ENCODE data around the gene NINJ1.
"Not testable (repeated sequence)": the region's sequence is repeated elsewhere in the genome, so short reads cannot be mapped to it uniquely, and the experiment has no call there.

Gene NINJ1

DNA sequence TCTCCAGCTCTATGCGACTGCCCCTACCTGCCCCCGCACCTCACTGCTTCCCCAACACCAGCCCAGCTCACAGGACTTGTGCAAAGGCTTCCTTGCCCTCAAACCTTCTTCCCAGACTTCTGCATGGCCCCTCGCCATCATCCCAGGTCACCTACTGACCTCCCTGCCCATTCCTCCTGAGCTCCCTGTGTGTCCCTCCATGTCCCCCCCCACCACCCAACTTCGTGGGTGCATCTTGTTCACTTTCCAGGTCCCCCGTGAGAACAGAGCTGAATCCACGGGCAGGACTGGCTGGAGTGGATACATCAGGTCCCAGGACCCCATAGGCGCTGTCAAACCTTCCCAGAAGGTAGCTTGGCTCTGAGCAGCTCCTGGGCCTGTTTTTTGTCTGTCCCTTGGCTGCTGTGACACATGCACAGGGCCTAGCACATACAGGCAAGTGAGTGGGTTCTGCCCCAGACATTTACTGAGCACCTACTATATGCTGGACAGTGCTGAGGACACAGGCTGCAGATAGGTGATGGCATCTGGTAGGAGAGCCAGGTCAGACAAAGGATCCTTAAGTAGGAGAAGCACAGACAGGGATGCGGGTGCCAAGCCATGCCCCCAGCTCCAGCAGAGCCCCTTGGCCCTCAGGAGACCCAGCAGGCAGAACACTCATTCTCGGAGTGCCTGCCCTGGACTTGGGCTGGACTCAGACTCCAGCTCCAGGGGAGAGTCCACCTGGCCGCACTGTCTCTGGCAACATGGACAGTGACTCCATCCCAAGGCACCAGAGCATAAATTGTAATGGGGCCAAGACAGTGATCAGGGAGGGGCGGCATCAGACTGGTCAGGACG lies 15.0 kb downstream of the NINJ1 start:
- no peak for FAIRE-seq

DNA sequence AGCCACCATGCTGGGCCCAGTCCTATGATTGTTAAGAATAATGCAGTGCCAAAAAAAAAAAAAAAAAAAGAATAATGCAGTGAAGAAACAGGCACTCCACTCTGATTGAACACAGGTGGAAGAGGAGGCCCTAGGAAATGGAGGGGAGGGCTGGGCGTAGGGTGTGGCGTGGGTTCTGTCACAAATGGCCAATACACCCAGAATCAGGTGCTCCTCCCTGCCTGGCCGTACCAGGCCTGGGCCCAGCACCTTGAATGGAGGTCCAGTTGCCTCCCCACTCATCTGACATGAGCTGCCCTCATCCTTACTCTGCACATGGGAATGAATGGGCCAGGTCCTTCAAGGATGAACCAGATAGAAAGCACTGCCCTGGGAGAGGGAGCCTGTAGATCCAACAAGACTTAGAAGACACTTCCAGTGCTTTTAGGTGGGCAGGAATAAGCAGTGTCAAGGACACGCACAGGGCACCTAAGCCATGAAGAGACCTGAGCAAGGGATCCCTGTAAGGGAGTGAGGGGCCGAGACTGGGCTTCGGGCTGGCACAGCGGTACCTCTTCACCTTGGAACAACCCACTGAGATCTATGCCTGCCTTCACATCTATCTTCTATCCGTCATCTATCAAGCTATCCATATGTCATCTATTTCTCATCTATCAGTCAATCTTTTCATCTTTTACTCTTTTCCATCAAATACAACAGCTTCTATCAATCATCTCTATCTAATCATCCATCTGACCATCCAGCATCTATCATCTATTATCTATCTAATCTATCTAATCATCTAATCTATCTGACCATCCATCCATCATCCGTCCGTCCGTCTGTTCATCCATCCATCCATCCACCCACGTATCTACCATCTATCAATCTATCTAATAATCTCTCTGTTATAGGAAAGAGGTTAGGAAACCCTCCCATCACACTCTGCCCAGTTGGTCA lies 15.9 kb downstream of the NINJ1 start:
- no peak for FAIRE-seq

DNA sequence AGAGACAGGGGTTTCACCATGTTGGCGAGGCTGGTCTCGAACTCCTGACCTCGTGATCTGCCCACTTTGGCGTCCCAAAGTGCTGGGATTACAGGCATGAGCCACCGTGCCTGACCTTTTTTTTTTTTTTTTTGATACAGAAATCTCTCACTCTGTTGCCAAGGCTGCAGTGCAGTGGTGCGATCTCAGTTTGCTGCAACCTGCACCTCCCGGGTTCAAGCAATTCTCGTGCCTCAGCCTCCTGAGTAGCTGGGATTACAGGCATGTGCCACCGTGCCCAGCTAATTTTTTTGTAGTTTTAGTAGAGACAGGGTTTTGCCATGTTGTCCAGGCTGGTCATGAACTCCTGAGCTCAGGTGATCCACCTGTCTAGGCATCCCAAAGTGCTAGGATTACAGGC lies 16.5 kb downstream of the NINJ1 start:
- FAIRE-seq: not testable (repeated sequence)

DNA sequence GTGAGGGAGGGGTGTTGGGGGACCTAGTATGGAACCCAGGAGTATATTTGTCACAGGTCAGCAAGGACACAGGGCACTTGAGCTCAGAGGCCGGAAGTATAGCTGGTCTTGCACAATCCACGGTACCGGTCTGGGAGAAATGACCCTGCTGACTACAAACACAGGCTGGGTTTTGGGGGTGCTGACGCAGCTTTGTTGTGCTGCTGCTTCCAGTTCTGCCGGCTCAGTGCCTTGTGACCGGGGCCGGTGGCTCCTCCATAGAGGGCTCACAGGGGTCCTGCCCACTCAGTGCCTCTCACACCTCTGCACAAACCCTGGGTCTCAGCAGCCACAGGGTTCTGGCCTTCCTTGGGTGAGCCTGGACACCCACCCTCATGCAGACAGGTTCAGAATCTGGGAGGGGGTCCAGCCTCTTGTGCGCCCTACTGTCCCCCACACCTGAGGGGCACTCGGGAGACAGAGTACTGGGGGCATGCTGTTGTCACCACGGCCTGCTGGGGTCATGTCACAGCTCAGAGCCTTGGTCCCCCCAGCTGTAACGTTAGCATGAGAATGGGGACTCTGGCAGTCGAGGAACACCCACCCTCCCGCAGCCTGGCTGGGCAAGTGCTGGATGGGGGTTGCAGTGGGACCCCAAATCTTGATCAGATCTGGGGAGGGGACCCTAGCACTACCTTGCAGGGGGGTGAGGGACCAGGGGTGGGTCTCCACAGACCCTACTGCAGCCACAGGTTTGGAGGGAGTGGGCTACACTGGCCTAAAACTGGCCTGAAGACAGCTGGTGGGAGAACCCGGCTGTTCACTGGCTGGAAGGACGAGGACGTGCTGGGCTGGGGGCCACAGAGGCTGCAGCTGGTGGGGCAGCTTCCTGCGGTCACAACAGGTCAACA lies 17.7 kb downstream of the NINJ1 start:
- FAIRE-seq: no peak

DNA sequence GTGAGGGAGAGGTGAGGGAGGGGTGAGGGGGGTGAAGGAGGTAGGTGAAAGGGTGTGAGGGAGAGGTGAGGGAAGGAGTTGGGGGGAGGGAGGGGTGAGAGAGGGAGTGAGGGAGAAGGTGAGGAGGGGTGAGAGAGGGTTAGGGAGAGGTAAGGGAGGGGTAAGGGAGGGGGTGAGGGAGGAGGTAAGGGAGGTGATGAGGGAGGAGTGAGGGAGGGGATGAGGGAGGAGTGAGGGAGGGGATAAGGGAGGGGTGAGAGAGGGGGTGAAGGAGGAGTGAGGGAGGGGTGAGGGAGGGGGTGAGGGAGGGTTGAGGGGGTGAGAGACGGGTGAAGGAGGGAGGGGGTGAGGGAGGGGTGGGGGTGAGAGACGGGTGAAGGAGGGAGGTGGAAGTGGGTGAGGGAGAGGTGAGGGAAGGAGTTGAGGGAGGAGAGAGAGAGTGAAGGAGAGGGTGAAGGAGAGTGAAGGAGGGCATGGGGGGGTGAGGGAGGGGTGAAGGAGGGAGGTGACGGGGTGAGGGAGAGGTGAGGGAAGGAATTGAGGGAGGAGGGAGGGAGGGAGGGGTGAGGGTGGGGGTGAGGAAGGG lies 18.5 kb downstream of the NINJ1 start:
- no peak for FAIRE-seq

DNA sequence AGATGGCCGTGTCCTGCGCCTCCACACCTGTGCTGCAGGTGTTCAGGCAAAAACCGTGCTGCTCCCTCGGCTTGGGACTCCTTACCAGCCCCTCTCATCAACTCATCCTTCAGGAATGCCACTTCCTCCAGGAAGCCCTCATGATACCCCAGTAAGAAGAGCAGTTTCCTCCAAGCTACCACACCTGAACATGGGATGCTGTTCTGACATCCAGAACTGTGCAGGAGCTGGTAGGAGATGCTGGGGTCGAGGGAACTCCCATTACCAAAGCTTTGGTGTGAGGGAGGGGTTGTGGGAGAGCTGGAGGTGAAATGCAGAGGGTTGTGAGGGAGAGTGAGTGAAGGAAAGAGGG lies 19.1 kb downstream of the NINJ1 start:
- no peak for FAIRE-seq

DNA sequence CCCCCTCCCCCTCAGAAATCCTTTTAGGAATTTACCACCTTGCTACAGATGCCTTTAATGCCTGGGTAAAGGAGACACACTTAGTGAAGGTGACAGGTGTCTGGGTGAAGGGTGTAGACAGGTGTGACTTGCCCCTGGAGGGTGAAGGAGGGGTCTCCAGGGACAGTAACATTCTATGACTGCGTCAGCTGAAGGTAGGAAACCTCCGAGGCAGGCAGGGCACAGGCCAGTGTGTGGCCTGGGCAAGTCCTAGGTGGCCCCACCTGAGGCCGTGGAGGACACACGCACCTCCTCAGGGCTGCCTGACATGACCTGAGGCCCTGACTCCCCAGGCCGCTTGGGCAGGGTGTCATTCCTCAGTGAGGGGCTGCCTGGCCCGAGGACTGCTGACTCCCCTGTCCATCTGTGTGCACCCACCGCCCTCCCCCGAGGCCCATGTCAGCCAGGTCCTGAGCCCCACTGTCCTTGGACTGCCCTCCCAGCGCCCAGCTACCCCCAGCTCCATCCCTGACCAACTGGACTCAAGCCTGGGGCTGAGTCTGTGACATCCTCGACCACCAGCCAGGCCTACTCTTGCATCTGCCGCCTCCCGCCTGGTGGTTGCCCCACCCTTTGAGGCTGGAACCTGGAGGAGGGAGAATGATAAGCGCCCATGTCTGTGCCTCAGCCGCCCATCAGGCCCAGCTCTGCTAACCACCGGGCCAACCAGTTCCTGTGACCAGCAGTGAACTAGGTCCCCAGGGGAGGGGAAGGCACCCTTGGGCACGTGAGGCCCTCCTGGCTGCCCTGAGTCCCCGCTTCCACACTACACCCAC lies 19.7 kb downstream of the NINJ1 start:
- FAIRE-seq: no peak

DNA sequence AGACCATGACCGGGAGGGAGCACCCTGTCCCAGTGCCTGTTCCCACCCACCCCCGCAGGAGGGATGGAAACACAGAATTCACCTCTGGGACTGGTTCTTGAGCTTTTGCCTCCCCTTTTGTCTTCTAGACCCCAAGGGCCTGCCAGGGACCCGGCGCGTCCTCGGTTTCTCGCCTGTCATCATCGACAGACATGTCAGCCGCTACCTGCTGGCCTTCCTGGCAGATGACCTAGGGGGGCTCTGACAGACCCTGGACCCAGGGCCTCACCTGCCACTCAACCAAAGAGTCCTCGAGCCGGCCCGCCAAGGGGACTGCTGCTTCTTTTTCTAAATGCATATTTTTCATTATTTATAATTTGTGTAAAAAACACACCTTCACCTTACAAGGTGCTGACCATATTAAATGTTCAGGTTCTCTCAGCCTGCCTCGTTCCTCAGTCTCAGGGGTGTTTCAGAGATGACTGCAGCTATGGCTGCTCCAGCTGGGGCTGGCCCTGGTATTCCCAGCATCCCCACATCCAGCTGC lies 21.1 kb downstream of the NINJ1 start:
- no peak for FAIRE-seq

DNA sequence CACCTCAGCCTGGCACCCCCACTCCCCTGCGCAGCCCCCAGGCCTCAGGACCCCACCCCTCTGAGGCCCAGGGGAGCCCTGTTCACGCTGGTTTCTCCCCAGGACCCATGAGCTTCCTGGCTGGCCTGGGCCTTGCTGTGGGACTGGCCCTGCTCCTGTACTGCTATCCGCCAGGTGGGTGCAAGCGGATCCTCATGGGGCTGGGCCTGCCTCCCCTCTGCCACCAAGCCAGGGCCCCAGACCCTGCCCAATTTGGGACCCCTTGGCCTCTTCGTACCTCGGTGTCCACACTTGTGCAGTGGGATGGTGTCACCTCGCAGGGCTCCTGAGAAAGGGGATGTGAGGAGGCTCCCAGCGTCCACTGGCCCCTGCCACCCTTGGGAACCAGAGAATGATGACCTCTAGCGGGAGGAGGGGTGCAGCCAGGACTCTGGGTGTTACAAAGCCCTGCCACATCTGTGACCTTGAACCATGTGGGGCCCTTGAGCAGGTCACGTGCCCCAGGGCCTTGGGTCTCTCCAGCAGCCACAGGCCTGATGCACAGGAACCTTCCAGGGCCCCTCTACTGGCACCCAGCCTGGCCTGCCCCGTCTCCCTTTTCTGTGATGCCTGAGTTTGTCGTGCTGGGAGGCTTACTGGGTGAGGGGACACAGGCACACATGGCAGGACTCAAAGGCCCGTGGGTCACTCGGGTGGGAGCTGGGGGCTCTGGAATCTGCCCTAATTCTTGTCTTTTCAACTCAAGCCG lies 21.8 kb downstream of the NINJ1 start:
- no peak for FAIRE-seq

DNA sequence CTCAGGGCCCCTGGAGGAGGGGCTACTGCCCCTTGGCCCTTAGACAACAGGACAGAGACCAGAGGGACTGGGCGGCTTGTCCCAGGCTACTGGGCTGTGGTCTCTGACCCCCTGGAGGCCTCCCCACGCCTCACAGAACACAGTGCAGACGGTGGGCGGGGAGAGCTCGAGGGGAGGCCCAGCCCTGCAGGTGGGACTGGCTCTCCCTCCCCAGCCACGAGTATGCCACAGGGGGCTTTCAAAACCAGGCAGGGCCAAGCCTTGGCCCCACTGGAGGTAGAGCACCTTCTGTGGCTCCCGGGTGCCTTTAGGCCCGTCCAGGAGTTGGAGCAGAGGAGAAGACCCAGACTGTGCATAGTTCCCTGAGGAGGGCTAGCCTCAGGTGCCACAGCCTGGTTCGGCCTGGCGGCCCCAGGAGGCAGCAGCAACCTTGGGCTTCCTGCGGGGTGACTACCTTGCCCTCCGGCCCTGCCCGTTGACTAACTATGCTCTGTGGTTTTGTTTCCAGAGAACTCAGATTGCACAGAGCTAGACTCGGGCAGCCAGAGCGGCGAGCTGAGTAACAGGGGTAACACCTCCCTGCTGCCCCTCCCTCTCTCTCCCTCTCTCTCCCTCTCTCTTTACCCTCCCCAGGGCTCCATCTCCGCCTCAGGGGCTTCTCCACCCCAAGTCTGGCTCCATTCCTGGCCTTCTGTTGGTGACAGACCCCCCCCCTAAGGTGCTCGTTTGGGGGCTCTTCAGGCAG lies 22.5 kb downstream of the NINJ1 start:
- FAIRE-seq: no peak

DNA sequence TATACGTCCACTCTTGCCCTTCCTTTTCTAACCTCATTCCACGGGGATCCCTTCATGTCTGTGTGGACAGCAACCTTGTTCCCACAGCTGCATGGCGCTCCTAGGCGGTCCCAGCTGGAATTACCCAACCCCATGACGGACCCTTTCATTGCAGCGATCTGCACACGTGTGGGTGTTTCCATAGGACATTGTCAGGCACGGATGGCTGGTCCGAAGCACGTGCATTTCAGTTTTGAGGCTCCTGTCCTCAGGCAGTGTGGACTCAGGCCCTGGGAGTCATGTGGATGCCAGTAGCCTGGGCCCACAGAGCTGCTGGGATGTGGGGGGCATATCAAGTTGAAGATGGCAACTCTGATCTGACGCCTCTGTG lies 23.1 kb downstream of the NINJ1 start:
- FAIRE-seq: no peak

DNA sequence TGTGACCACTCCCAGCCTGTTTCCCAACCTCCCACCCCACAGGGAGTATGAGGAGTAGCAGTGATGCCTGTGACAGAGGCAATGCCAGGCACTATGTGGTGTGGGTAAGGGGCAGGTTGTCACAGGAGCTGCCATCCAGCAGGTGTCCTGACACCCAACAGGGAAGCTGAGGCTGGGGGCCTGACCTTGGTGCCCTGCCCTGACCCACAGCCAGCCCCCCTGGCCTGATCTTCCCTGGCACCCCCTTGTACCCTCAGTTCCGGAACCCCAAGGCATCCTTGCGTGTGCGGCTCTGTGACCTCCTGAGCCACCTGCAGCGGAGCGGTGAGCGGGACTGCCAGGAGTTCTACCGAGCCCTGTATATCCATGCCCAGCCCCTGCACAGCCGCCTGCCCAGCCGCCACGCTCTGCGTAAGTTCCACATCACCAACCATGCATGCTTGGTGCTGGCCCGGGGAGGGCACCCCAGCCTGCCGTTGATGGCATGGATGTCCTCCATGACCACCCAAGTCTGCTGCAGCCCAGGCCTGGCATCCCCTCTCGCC lies 23.7 kb downstream of the NINJ1 start:
- no peak for FAIRE-seq

DNA sequence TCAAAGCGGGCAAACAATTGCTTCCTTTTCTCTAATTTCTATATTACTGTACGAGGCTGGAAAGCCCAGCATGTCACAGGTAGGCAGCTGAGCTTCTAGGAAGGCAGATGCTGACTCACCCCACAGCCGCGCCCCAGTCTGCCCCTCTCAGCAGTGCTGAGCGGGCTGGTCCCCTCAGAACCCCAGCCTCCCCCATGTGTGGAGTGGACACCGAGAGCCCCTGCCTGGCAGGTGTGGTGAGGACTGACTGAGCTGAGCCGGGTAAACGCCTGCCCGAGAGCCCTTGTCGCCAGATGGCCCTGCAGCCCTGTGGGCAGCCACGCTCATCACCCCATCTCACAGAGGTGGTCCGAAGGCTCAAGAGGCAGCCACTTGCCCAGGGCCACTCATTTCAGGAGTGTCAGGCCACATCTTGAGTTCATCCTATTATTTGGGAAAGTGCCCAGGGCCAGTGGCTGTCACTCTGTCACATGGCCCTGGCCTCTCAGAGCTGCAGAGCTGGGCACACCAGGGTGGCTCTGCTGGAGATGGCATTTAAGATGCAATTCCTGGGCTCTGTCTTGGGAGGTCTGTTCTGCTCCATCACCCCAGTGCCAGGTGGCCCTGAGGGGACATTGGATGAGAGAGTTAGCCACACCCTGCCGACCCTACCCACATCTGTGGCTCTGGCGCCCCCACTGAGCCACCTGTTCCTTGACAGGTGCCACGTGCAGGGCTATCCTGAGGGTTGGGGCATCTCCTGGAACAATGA lies 25.6 kb downstream of the NINJ1 start:
- no peak for FAIRE-seq

DNA sequence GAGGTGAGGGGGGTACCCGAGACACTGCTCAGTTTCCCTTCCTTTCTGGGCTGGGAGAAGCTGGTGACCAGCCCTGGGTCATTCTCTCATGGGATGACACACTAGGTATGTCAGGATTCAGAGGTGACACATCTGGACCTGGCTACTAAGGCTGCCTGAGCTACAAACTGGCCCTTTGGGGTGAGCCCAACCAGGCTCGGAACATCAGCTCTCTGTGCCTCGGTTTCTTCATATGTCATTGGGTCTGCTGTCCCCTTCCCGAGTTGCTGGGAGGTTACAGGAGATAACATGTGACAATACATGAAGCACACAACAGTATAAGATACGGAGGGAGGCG lies 26.3 kb downstream of the NINJ1 start:
- no peak for FAIRE-seq

DNA sequence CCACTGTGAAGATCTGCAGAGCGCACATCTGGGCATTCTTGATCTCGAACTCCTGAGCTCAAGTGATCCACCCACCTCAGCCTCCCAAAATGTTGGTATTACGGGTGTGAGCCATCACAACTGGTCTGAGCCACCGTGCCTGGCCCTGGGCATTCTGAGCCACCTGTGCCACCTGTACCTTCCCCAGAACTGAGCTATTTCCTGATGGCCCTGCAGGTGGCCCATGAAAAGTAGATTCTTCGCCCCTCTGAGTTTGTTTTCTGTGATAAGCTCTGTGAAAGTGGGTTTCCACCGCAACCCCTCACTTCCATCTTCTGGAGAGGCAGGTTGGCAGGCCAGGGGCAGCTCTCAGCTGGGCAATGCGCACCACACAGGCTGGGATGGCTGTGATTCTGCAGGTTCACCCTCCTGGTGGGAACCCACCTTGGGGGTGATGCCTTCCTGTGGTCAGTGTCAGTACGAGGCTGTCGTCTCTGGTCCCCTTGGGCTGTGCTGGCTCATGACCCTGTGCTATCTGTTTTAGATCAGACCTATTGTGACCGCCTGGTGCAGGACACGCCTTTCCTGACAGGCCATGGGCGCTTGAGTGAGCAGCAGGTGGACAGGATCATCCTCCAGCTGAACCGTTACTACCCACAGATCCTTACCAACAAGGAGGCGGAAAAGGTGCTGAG lies 26.8 kb downstream of the NINJ1 start:
- no peak for FAIRE-seq

DNA sequence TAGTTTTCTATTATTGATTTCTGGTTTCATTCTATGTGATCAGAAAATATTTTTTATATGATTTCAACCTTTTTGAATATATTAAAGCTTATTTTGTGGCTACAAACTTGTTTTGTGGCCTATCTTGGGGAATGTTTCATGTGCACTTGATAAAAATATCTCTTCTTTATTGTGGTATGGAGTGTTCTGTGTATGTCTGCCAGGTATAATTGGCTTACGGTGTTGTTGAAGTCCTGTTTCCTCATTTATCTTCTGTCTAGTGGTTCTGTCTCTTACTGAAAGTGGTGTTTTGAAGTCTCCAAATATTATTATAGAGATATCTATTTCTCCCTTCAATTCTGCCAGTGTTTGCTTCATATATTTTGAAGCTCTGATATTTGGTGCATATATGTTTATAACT lies 28.4 kb downstream of the NINJ1 start:
- no peak for FAIRE-seq

DNA sequence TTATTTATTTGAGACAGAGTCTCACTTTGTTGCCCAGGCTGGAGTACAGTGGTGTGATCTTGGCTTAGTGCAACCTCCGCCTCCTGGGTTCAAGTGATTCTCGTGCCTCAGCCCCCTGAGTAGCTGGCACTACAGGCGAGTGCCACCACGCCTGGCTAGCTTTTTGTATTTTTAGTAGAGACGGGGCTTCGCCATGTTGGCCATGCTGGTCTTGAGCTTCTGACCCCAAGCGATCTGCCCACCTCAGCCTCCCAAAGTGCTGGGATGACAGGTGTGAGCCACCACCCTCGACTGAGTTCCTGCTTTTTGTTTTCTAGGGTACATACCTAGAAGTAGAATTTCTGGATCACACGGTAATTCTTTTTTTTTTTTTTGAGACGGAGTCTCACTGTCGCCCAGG lies 33.0 kb downstream of the NINJ1 start:
- FAIRE-seq: not testable (repeated sequence)

DNA sequence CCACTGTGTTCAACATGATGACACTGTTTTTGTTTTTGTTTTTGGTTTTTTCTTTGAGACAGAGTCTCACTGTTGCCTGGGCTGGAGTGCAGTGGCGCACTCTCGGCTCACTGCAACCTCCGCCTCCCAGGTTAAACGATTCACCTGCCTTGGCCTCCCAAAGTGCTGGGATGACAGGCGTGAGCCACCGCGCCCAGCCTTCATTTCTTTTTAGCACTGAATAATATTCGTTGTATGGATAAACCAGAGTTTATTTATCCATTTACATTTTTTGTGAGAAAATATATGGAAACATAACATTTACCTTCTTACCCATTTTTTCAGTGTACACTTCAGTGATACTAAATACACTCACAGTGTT lies 33.8 kb downstream of the NINJ1 start:
- no peak for FAIRE-seq
